ENCODE measurements around the gene SPRR2E.
"Not testable (repeated sequence)": the region's sequence is repeated elsewhere in the genome, so short reads cannot be mapped to it uniquely, and the experiment has no call there.

SPRR2E gene

DNA sequence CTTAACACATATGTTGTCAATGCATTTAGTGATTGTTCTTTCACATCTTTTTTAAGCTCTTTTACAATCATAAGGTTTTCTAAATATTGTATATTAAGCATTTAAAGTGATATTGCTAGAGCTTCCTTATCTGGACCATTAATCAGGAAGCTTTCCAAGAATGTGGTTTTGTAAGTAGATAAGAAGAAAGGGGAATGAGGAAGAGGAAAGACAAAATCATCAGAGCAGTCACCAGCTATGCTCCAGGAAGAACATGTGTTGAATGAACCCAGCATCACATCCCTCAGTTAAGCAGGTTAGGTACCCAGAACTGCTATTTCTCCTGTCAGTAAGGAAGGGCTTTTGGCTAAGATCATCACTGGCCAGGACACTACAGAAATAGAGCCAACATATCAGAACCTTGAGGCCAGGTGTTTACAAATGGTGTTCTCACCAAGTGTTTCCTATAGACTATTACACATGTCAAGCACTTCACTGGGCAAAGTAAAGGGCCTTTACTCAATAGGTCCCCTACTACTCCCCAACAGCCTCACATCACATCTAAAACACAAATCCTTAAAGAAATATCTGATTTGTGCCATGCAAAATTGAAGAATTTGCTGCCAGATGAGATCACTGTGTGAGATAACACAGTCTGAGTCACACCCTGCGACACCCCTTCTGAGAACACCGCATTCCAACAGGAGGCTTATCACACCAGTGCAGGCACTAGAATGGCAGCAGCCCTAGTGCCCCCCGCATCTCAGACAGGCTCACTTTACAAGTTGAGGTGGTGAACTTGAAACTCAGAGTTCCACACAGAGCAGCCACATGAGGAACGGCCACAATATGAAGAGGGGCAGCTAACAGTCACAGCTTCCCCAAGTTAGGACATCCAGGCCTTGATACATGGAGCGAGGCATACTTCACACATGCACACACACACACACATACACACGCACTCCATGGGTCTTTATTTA lies 35.2 kb downstream of the SPRR2E start:
- no peak for DNase-seq

DNA sequence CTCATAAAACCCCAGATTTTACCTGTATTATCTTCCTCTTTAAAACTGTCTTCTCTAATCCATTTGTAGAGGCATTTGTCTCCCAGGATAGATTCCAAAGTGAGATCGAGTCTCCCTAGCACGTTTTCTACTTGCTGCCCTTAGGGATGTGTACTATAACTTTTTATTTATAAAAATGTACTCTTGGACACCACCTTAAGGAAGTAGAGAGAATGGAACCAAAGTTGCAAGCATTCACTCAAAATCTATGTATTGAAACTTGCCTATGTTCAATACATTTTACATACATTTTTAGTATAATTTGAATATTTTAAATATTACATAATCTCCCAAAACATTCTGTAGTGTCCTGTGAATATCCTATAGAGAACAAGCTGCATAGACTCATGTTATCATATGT lies 36.2 kb downstream of the SPRR2E start:
- no peak for DNase-seq

DNA sequence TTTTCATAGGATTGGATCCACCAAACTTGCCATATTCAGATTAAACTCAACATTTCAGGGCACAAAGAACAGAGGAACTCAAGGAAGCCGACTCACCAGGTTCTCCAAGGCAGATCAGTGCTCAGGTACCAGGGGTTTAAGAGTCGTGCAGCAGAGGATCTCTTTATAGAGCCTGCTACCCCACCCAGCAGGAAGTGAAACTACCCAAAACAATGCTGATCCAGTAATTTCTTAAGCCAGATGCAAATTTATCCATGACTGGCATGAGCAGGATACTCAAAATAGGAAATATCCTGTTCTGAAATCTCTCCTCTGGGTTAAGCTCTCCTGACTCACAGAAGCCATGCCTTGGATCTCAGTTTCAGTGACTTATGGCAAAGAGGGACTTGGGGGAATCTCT lies 37.0 kb downstream of the SPRR2E start, which contains the start of gene SPRR2A:
Gene SPRR2A, minus strand, starts transcription at position 138 of the 400 bp plus-strand sequence. CDS start 777 bp downstream, outside the sequence.
- no peak for DNase-seq

DNA sequence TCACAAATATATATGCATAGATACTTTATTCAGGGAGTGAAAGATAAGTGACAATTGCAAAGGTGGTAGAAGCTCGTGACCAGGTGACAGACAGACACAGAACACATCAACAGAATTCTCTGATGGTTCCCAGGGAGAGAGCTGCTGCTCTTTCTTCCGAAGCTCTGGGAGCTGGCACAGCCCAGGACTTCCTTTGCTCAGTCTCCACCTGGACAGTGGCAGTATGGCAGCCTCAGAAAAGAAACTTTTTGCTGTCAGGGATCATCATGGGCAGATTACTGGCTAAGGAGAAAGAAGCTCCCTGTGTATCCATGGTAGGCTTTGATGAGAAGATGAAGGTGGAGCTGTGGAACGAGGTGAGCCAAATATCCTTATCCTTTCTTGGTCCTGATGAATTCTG lies 38.2 kb downstream of the SPRR2E start:
- DNase-seq: not testable (repeated sequence)

DNA sequence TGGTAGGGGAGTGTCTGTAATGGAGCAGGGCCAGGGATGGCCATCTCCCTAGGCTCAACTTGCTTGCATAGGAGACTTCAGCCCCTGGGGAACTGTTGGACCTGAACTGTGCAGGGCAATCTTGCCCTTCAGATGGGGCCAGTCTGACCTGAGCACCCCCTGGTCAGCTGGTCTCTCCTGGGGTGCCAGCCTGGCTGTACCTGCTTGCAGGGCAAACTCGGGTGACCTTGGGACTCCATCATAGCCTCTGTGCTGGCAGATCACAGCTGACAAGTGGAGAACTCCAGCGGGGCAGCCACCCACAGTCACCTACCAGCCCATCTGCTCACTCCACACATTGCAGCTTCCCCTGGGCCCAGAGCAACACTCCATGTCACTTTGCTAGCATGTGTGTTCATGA lies 45.1 kb downstream of the SPRR2E start:
- DNase-seq: no peak

Measured in activated T-cell treated with anti-CD3 and anti-CD28 coated beads, Interleukin-2, amount 50 U/mL, for 1 hour (primary cell).